NCI-H510A (cell line): ENCODE measurements around the gene SHOX.

Experiments
- DNase-seq: peaks from one replicate; lab custom pipeline; 2025; lab: John Stamatoyannopoulos, UW

SHOX gene

DNA sequence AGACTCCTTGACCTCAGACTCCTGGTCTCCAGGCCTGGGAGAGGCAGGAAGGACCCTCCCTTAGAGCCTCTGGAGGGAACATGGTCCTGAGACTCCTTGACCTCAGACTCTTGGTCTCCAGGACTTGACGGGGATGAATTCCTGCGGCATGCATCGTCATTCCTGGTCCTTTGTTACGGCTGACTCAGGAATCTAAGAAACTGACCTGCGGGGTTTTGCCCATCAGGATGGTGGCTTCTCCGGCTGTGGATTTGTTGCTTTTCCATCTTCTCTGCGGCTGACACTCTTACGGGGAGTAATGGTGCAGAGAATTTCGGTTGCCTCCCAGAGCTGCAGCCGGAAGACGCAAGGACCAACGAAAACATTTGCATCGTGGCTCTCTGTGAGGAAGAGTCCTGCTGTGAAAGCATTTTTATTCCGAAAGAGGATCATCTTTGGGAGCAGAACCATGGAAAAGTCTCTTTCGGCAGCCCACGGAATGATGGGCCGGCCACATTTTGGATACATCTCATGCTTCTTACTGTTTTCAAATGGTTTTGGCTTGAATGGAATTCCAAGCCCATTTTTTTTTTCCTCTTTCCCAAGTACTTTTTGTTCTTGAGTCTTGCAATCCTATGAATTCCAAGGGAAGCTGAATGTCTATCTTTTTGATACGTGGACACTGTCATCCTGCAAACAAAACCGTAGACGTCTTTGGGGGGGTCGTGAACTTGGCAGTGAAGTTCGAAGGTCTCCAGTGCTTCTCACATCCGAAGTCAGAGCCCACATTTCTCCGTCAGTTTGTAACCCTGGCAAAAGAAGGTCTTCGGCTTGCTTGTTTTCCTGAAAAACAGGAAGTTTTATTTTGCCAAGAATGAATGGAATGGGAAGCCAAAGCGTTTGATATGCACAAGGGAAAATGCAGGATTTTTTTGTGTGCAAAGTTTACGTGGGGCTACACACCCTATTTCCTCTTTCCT is 36.5 kb downstream of the SHOX start:
- no peak for DNase-seq

DNA sequence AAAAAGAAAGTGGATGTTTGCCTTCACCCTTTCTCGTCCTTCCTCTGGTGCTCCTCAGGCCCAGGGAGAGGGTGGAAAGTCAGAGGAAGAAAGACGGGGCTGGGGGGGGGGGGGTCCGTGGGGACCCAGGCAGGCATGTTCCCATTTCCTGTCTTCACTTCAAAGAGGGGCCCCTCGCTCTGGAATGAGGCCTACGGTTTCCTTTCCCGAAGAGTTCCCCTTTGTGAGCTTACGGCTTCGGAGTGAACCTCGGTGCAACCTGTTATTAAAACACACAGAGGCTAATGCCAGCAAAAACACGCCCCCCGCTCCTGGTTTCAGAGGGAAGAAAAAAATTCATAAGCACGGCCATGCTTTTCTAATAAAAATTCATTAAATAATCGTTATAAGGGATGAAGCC is 40.1 kb downstream of the SHOX start:
- DNase-seq, result no peak

DNA sequence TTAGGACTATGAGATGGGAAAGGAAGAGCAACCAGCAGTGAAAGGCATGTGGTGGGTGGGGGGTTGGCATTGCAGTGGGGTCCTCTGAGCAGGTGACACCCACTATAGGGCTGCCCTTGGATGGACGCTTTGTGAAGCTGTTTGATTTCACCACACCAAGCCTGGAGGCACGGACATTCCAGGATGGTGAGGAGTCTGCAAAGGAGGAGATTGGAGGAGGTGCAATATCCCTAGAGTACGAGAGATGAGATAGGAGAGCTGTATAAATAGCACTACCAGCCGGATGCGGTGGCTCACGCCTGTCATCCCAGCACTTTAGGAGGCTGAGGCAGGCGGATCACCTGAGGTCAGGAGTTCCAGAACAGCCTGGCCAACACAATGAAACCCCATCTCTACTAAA is 42.3 kb downstream of the SHOX start:
- no peak for DNase-seq

DNA sequence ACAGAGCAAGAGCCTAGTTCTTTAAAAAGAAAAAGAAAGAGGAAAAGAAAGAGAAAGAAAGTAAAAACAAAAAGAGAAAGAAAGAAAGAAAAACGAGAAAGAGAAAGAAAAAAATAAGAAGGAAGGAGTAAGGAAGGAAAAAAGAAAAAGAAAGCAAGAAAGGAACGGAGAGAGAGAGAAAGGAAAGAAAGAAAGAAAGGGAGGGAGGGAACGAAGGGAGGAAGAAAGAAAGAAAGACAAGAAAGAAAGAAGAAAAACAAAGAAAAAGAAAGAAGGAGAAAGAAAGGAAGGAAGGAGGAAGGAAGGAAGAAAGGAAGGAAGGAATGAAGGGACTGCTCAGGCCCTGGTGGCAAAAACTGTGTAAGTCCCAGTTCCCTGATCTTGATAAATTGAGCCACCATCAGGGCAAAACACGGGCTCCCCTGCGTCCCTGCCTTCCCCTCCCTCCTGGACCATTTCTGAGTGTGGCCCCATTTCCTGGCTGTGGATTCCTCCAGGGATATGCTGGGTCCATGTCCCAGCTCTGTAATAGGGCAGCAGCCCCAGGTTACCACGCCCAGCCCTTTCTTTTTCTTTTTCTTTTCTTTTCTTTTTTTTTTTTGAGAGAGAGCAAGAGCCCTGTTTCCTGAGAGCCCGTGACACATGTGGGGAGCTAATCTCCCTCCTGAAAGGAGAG is 44.8 kb downstream of the SHOX start:
- DNase-seq, result no peak

DNA sequence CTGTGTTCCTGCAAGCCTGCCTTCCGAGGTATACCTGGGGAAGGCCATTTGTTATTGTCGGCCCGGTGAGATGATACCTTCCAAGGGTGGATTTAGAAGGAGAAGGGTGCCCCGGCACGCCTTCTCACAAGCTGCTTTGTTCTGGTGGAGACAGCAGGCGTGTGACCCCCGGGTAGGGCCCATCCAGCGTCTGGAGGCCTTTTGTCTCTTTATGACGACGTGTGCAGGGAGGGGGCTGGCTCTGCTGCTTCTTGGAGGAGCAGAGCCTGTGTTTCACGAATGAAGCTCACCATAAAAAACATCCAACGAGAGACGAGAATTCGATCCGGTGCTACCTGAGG is 45.3 kb downstream of the SHOX start:
- no peak for DNase-seq

DNA sequence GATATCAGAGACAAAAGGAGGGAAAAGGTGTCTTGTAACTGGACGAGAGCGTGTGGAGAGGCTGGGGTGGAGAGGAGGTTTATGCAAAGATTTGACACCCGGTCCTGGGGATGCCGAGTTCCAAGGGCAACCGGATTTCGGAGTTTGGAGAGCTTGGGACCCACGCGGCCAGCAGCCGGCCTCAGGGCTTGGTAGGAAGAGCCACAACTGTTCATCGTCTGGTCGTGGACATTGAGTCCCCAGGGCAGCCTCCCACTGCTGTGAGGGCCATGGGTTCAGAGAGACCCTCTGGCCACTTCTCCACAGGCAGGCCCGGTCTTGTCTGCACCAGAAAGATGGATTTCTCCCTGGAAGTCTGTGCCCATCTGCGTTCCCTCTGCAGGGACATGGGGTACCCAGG is 46.8 kb downstream of the SHOX start:
- DNase-seq, result no peak

DNA sequence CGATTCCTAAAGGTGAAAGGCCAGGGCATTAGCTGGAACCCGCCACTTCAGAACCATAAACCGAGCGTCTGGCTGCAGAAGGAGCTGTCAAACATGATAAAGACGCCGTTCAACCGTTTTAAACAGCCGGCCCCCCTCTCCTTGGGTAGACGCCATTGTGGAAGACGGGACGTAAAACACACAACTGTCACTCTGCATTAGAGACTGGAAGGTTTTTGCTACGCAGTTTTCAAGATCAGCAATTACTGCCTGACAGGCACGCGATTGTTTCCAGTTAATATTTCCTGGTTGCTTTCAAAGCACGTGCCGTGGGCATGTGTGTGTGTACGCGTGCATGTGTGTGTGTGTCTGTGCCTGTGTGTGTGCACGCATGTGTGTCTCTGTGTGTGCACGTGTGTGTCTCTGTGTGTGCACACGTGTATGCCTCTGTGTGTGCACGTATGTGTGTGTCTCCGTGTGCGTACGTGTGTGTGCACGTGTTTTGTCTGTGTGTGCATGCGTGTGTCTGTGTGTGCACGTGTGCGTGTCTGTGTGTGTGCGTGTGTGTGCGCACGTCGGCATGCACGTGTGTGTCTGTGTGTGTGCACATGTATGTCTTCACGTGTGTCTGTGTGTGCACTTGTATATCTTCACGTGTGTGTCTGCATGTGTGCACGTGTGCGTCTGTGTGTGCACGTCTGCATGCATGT is 48.8 kb downstream of the SHOX start:
- no peak for DNase-seq

DNA sequence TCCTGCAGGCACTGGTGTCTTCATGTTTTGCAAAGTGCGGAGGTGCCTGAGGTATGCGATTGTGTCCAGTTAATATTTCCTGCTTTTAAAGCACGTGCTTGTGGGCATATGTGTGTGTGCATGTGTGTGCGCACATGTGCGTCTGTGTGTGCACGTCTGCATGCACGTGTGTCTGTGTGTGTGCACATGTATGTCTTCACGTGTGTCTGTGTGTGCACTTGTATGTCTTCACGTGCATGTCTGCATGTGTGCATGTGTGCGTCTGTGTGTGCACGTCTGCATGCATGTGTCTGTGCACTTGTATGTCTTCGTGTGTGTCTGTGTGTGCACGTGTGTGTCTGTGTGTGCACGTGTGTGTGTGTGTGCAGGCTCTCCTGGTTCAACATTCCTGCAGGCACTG is 49.5 kb downstream of the SHOX start:
- no peak for DNase-seq

DNA sequence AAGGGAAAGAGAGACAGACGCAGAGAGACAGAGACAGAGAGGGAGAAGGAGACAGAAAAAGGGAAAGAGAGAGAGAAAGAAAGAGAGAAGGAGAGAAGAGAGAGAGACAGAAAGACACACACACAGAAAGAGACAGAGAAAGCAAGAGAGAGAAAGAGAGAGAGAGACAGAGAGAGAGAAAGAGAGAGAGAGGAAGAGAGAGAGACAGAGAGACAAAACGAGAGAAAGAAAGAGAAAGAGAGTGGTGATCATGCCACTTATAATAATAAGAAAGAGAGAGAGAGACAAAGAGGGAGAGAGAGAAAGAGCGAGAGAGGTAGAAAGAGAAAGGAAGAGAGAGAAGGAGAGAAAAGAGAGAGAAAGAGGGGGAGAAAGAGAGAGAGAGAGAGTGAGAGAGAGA is 51.4 kb downstream of the SHOX start:
- no peak for DNase-seq

DNA sequence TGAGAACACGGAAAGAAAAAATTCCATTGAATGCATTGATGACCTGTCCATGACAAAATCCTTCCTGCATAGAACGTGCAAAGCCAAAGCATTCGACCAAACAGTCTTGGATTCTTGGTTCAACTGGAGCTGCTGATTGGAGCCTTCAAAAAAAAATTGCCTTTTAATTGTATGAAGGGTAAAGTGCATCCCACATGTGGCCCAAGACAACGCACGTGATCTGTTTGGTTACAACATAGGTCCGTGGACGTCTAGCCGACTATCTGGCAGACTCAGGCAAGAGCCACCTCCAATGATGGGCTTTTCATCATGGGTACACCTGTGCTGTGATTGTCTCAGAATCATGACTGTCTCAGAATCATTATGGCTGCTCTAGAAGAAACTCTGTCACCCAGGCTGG is 52.3 kb downstream of the SHOX start:
- DNase-seq, result no peak

DNA sequence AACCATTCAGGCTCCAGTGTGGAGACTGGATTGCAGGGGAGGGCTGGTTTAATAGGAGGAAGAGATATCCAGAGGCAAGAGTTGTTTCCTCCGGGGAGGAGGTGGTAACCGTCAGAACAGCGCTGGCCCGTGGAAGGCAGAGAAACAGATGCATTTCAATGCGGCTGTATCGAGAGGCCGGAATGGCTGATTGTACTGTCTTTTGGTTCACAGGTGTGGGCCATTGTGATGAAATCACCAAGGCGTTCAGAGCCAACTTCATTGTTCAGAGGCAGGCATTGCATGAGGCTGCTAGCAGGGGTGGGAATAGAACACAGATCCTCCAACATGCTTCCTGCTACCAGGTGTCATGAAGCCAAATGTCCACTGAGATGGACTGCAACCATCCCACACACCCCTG is 53.0 kb downstream of the SHOX start:
- no peak for DNase-seq

DNA sequence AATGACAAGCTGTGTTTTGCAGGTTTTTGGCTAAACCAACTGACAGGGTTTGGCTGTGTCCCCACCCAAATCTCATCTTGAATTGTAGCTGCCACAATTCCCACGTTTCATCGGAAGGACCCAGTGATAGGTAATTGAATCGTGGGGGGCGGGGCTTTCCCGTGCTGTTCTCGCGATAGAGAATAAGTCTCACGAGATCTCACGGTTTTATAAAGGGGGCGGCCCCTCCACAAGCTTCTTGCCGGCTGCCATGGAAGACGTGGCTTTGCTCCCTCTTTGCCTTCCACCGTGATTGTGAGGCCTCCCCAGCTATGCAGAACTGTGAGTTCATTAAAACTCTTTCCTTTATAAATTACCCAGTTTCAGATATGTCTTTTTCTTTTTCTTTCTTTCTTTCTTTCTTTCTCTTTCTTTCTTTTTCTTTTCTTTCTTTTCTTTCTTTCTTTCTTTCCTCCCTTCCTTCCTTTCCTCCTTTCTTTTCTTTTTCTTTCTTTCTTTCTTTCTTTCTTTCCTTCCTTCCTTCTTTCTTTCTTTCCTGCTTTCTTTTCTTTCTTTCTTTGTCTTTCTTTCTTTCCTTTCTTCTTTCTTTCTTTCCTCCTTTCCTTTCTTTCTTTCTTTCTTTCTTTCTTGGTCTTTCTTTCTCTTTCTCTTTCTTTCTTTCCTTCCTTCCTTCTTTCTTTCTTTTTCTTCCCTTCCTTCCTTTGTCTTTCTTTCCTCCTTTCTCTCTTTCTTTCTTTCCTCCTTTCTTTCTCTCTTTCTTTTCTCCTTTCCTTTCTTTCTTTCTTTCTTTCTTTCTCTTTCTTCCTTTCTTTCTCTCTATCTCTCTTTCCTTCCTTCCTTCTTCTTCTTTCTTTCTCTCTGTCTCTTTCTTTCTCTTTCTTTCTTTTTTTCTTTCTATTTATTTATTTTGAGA is 54.8 kb downstream of the SHOX start:
- DNase-seq, result no peak

DNA sequence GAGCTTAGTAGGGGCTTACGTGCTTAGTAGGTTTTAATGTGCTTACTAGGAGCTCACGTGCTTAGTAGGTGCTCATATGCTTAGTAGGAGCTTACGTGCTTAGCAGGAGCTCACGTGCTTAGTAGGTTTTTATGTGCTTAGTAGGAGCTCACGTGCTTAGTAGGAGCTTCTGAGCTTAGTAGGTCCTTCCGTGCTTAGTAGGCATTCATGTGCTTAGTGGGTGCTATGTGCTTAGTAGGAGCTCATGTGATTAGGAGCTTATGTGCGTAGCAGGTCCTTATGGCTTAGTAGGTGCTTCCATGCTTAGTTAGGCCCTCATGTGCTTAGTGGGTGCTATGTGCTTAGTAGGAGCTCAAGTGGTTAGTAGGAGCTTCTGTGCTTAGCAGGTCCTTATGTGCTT is 59.4 kb downstream of the SHOX start:
- no peak for DNase-seq

DNA sequence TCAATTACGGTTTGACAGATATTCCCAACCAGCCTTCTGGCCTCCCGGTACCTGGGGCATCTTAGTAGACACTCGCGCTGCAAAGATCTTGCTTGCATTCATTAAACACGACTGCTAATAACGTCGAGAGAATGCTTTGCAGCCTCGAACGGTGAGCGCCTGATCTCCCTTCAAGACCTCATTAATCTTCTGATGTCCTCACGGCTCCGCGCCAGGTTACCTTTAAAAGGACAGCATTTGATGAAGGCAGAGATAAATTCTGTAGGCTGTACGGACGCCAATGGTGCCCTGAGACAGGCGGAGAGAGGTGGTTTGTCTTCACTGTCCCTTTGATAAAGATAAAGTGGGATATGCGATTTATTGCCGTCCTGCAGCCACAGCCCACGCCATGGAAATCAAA is 64.2 kb downstream of the SHOX start:
- DNase-seq, result no peak

DNA sequence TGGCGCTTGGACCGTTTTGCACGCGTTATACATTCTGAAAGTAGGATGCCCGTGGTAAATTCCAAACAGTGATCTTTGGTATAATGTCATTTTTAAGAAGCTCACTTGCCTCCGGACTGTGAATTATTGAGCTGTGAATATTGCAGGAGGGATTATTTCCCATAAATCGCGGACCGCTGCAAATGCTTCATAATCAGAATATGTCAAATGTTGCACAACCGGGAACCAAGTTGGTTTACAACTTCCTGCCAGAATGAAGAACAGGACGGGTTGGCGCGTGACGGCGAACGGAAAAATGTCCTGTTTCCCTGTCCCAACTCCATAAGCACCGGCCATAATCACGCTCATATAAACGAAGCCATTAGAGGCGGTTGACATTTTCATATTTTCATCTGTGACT is 67.6 kb downstream of the SHOX start:
- DNase-seq, result no peak

DNA sequence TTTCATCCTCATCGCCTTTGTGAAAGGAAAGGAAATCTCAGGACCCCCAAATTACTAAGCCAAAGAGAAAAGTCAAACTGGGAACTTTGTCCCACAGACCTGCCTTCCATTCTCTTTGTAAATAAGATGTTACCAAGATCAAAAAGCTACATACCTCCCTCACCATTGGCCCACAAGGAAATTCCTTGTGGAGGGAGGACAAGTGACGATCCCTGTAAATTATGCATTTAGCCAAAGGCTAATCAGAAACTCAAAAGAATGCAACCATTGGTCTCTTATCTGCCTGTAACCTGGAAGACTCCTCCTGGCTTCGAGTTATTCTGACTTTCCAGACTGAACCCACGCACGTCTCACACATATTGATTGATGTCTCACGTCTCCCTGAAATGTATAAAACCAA is 70.3 kb downstream of the SHOX start:
- DNase-seq, result no peak

DNA sequence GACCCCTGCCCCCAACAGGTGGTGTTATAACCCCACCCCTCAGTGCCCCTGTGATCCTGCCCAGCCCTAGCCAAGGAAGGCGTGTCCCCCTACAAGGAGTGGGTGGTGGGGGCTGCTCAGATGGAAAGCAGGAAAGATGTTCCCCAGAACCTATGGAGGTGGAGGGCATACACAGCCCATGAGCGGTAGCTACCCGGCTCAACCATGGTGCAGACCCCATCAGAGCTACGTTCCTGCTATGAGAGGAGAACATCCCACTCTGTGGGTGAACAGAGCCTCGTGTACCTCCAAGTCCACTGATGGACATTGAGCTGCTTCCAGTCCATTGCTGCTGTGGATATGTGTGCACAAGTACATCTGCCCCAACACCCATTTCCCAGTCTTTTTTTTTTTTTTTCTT is 71.1 kb downstream of the SHOX start:
- DNase-seq, result no peak

DNA sequence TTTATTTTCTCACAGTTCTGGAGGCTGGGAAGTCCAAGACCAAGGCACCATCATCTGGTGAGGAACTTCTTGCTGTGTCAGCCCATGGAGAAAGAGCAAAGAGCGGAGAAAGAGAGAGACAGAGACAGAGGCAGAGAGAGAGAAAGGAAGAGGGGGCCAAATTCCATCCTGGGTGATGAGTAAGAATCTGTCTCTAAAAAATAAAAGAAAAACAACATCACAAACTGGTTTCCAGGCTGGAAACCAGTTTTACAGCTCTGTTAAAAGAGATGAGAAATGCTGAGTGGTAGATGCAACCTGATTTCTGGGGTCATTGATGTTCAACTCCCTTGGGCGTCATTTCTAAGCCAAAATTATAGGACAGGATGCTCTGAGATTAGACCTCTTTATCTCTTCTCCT is 72.9 kb downstream of the SHOX start:
- no peak for DNase-seq

DNA sequence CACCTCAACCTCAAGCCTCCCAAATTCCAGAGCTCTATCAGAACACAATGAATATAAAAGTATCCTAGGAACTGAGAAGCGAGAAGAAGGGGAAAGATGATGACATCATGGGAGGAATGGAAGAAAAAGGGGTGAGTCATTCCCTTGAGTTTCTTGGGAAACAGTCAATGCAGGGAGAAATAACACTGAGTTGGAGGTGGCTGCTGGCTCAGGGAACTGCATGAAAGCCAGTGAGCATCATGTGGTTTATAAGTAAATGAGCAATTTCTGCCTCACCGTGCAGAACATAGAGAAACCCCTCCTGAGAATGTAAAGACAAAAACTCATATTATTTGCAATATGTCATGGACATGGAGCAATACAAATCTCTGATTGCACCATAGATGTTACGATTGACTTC is 73.3 kb downstream of the SHOX start:
- no peak for DNase-seq
